Fibroblast of lung (primary cell): ENCODE results near the gene STARD7. TPM values are rescaled to one million over a fixed set of nuclear protein-coding genes. Genes with fewer than 3 reads are reported as not detected.

Experiments
- DNase-seq, 2 donors: peaks; one replicate each; pipeline versions ENCODE4 v3.0.0 to v3.0.0-alpha.2; 2010; ENCODE audit warnings: low read depth in 2 of 2
- H2AFZ ChIP-seq: 2 replicates; pipeline ENCODE4 v1.5.1; 2012; ENCODE audit warnings: low read length, control low read depth, inconsistent platforms
- H3K27ac ChIP-seq: 2 replicates; pipeline ENCODE4 v1.5.1; 2011; ENCODE audit warnings: low read length, control low read depth; ENCODE audit not compliant: insufficient read depth
- H3K27me3 ChIP-seq: 2 replicates; pipeline ENCODE4 v1.5.1; 2011; ENCODE audit warnings: mild to moderate bottlenecking, low read length; ENCODE audit not compliant: control insufficient read depth, insufficient read depth
- H3K36me3 ChIP-seq: 2 replicates; pipeline ENCODE4 v1.5.1; 2011; ENCODE audit warnings: low read length; ENCODE audit not compliant: control insufficient read depth, insufficient read depth
- H3K4me1 ChIP-seq: 2 replicates; pipeline ENCODE4 v1.5.1; 2011; ENCODE audit warnings: low read length; ENCODE audit not compliant: control insufficient read depth, insufficient read depth; ENCODE audit errors: extremely low read depth
- H3K4me2 ChIP-seq: 2 replicates; pipeline ENCODE4 v1.5.1; 2011; ENCODE audit warnings: low read length, control low read depth; ENCODE audit not compliant: insufficient read depth; ENCODE audit errors: extremely low read depth
- H3K4me3 ChIP-seq, 4 experiments: fragments of 200-600 bp in 1 of 4; sonication (generic) in 1 of 4; replicated peaks in 1 of 4; 2 replicates each; pipeline ENCODE4 v1.5.1; 2011 to 2016; ENCODE audit warnings: low read length in 4 of 4, low read depth in 3 of 4, mild to moderate bottlenecking in 3 of 4, control low read depth in 2 of 4, inconsistent platforms in 1 of 4, mixed read lengths in 1 of 4; ENCODE audit not compliant: insufficient read depth in 1 of 4; ENCODE audit errors: control extremely low read depth in 1 of 4
- H3K79me2 ChIP-seq: 2 replicates; pipeline ENCODE4 v1.5.1; 2012; ENCODE audit warnings: mild to moderate bottlenecking, low read length, inconsistent platforms; ENCODE audit not compliant: control insufficient read depth, insufficient read depth
- H3K9ac ChIP-seq: 2 replicates; pipeline ENCODE4 v1.5.1; 2011; ENCODE audit warnings: mild to moderate bottlenecking, low read length, control low read depth; ENCODE audit not compliant: insufficient read depth
- H3K9me3 ChIP-seq: 2 replicates; pipeline ENCODE4 v1.5.1; 2012; ENCODE audit warnings: low read depth, low read length; ENCODE audit not compliant: control insufficient read depth, insufficient read depth
- H4K20me1 ChIP-seq: 2 replicates; pipeline ENCODE4 v1.5.1; 2011; ENCODE audit warnings: low read length; ENCODE audit not compliant: control insufficient read depth, insufficient read depth; ENCODE audit errors: extremely low read depth
- EZH2 ChIP-seq: IDR thresholded peaks from 2 replicates; pipeline ENCODE4 v1.5.1; 2012; ENCODE audit warnings: low read length, control low read depth, mild to moderate bottlenecking; ENCODE audit errors: missing control alignments
- polyA plus RNA-seq, 2 donors: library from polyadenylated mRNA; depleted of rRNA in 1 of 2; stranded (reverse) in 1 of 2; unstranded in 1 of 2; fragments of >200 nt; gene quantifications; 2 replicates each; pipeline ENCODE4 v1.2.1, GENCODE V29; 2011 to 2012; ENCODE audit warnings: missing spikeins in 1 of 2
- total RNA-seq: library from RNA; depleted of rRNA; stranded (reverse); fragments of >200 nt; gene quantifications from 2 replicates; pipeline ENCODE4 v1.2.1, GENCODE V29; 2014
- TF ChIP-seq, protein P1 (sequence below), 2 donors: IDR thresholded peaks in 1 of 2; conservative IDR thresholded peaks in 1 of 2; 1 replicate in 1 of 2; 2 replicates in 1 of 2; pipeline ENCODE4 v1.5.1; 2011 to 2012; ENCODE audit warnings: low read length in 2 of 2, control low read depth in 1 of 2, inconsistent platforms in 1 of 2, low read depth in 1 of 2, mild to moderate bottlenecking in 1 of 2

The STARD7 gene
- total and polyA plus RNA-seq, 2 donors (not counting 1 experiment from before 2014, with no cell fraction given): 109 to 121 TPM

DNA sequence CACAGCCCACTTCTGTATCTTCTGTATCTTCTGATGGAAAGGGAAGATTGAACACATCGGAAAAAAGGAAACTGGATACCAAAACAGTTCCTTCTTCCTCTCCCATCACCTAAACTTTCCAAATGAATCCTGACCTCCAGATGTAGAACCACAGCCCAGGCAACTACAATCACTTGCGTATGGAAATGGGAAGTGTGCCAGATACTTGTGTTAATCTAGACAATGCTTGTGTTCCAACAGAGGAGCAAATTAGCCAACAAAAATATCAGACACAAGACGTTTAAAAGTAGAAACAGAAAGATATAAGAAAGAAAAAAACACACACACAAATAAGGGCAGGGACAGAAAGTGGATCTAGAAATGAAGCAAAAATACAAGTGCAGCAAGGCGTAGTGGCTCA lies 32.0 kb downstream of the STARD7 start:
- Histone ChIP-seq H3K36me3 (no peaks in the 10 kb centered on the region), H3K4me2 (no peak overlapping the region), H3K9me3 (no peaks in the 10 kb centered on the region), H3K9ac (no peak overlapping the region), H4K20me1 (no peaks in the 10 kb centered on the region), H3K4me3 (no peak overlapping the region), H3K79me2 (no peaks in the 10 kb centered on the region), H3K27me3 (no peaks in the 10 kb centered on the region), H3K27ac (no peak overlapping the region), H3K4me1 (no peaks in the 10 kb centered on the region), H2AFZ (no peak overlapping the region)
- no peak for TF ChIP-seq EZH2
- TF ChIP-seq, protein P1, sequence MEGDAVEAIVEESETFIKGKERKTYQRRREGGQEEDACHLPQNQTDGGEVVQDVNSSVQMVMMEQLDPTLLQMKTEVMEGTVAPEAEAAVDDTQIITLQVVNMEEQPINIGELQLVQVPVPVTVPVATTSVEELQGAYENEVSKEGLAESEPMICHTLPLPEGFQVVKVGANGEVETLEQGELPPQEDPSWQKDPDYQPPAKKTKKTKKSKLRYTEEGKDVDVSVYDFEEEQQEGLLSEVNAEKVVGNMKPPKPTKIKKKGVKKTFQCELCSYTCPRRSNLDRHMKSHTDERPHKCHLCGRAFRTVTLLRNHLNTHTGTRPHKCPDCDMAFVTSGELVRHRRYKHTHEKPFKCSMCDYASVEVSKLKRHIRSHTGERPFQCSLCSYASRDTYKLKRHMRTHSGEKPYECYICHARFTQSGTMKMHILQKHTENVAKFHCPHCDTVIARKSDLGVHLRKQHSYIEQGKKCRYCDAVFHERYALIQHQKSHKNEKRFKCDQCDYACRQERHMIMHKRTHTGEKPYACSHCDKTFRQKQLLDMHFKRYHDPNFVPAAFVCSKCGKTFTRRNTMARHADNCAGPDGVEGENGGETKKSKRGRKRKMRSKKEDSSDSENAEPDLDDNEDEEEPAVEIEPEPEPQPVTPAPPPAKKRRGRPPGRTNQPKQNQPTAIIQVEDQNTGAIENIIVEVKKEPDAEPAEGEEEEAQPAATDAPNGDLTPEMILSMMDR (conservative IDR thresholded peaks at IDR 0.05 in 1 of 2, IDR thresholded peaks at IDR 0.05 in 1 of 2; ENCODE audit: low read depth in 1 of 2, low read length in 2 of 2): no peak
- peak in 1 of 2 donors; percentile 16 for DNase-seq

DNA sequence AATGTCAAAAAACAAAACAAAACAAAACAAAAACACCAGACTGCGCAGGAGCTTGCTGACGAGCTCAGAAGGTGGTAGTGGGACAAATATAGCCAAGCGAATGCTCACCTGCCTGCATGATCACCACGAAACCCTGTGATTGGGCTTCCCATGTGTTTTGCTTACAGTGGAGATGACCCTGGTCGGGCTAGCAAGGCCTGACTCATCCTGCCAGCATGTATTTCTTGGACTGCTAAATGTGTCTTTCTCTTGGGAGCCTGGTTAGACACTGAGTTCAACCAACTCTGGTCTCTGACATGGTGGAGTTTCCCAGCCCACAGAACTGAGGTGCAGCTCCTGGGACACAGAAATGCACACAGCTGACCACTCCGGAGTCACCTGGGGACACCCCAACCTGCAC lies 32.7 kb downstream of the STARD7 start:
- Histone ChIP-seq H3K4me2 (no peak overlapping the region), H3K36me3 (no peaks in the 10 kb centered on the region), H2AFZ (no peak overlapping the region), H3K4me3 (no peak overlapping the region), H4K20me1 (no peaks in the 10 kb centered on the region), H3K27me3 (no peaks in the 10 kb centered on the region), H3K9me3 (no peaks in the 10 kb centered on the region), H3K79me2 (no peaks in the 10 kb centered on the region), H3K4me1 (no peaks in the 10 kb centered on the region), H3K9ac (no peak overlapping the region), H3K27ac (no peak overlapping the region)
- DNase-seq: peak; percentile 41 to 81
- no peak for TF ChIP-seq EZH2
- TF ChIP-seq, protein P1 (conservative IDR thresholded peaks at IDR 0.05 in 1 of 2, IDR thresholded peaks at IDR 0.05 in 1 of 2; ENCODE audit: low read depth in 1 of 2, low read length in 2 of 2): no peak

DNA sequence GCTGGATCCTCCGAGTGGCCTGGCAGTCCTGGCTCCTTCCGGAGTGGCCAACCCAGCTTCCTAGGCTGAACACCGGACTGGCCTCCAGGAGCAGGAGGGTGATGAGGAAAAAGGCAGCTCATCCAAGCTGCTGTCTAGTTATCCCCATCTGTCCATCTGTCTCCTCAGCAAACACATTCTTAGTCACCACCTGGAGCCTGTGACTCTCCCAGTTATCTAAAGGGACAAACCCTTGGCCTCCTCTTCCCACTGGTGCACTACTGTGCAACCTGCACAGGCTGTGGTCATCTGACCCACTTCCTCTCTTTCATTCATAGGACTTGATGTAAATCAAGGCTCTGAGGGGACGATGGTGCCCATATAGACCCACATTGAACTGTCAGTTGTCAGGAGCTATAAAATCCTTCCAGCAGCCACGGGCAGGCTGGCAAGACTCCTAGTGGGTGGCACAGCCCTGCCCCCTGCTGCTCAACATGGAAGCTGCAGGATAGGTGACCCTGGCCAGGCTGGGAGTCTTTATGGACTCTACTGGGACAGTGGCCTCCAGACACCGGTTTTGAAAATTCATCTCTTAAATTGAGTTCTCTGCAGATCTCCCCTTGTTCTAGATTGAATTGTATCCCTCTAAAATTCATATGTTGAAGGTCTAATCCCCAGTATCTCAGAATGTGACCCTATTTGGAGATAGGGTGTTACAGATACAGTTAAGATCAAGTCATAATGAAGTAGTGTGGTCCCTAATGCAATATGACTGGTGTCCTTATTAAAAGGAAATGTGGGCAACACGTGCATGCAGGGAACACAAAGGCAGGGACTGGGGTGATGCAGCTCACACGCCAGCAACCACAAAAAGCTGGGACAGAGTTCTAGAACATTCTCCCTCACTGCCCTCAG lies 34.1 kb downstream of the STARD7 start:
- H3K27ac ChIP-seq: no peak overlapping the region
- no peaks in the 10 kb centered on the region for H3K36me3 ChIP-seq
- H3K27me3 ChIP-seq: no peaks in the 10 kb centered on the region
- H3K4me3 ChIP-seq: no peak overlapping the region
- peak; percentile 37 to 56 for DNase-seq
- no peak overlapping the region for H2AFZ ChIP-seq
- H3K4me1 ChIP-seq: no peaks in the 10 kb centered on the region
- H3K9me3 ChIP-seq: no peaks in the 10 kb centered on the region
- no peaks in the 10 kb centered on the region for H4K20me1 ChIP-seq
- no peak overlapping the region for H3K4me2 ChIP-seq
- TF ChIP-seq, protein P1 (conservative IDR thresholded peaks at IDR 0.05 in 1 of 2, IDR thresholded peaks at IDR 0.05 in 1 of 2; ENCODE audit: low read depth in 1 of 2, low read length in 2 of 2): peak; percentile 82 to 94
- TF ChIP-seq EZH2: no peak
- H3K9ac ChIP-seq: no peak overlapping the region
- no peaks in the 10 kb centered on the region for H3K79me2 ChIP-seq
